GM19099 (cell line): ENCODE results near the gene CCR5AS.

Experiments used
- POLR2A ChIP-seq: IDR thresholded peaks from 3 replicates; pipeline ENCODE4 v1.6.1; 2011; ENCODE audit warnings: low read depth; ENCODE audit not compliant: insufficient read length; ENCODE audit errors: extremely low read depth

CCR5AS gene

GRCh38 chr3:46372492-46373359 is 34.1 kb downstream of the CCR5AS start:
- no peak for TF ChIP-seq POLR2A

- TF ChIP-seq POLR2A: no peak
Measured at GRCh38 chr3:46371519-46372340, 35.1 kb downstream of the CCR5AS start.

- no peak for TF ChIP-seq POLR2A
Measured at GRCh38 chr3:46370839-46371518, 35.9 kb downstream of the CCR5AS start, which contains the start of gene CCR5. Gene CCR5, plus strand, starts transcription at chr3:46370946. Its CDS starts 1,957 bp downstream, at chr3:46372903.

GRCh38 chr3:46369675-46370132 is 37.2 kb downstream of the CCR5AS start:
- TF ChIP-seq POLR2A: no peak

- no peak for TF ChIP-seq POLR2A
Measured at GRCh38 chr3:46369151-46369550, 37.7 kb downstream of the CCR5AS start.

GRCh38 chr3:46368569-46368968 is 38.3 kb downstream of the CCR5AS start:
- TF ChIP-seq POLR2A: no peak

GRCh38 chr3:46367811-46368210 is 39.1 kb downstream of the CCR5AS start:
- no peak for TF ChIP-seq POLR2A

GRCh38 chr3:46365737-46366524 is 40.9 kb downstream of the CCR5AS start:
- TF ChIP-seq POLR2A: no peak

GRCh38 chr3:46365041-46365440 is 41.8 kb downstream of the CCR5AS start:
- TF ChIP-seq POLR2A: no peak

GRCh38 chr3:46361408-46362283 is 45.2 kb downstream of the CCR5AS start:
- TF ChIP-seq POLR2A: no peak

GRCh38 chr3:46360907-46361306 is 46.0 kb downstream of the CCR5AS start:
- no peak for TF ChIP-seq POLR2A

- no peak for TF ChIP-seq POLR2A
Measured at GRCh38 chr3:46359733-46360493, 47.0 kb downstream of the CCR5AS start.

- no peak for TF ChIP-seq POLR2A
Measured at GRCh38 chr3:46358466-46358865, 48.4 kb downstream of the CCR5AS start.
